Measurements from ENCODE around the gene IGSF3.
"Not testable (repeated sequence)": the region's sequence is repeated elsewhere in the genome, so short reads cannot be mapped to it uniquely, and the experiment has no call there.

DNA sequence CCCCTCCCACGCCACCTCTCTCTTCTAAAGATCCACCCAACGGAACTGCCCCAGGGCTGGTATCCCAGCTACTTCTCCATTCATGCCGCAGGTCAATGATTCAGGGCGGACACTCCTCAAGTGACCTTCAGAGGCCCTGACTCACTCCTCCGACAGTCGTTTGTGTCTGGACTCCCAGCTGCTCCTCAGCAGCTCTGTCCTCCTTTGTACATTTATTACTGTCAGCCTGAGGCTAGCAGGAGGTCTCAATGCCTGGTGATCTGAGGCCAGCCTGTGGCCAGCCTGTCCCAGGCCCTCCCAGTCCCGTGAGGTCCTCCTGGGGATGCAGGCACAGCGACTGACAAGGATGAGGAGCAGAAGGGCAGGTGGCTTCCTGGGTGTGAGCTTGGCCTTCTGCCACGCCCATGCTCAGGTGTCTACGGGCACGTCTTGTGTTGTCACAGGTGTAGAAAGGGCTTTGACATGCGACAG, 24.2 kb downstream of the IGSF3 start:
- TF ChIP-seq POLR2A (IDR thresholded peaks at IDR 0.05), result not testable (repeated sequence)
- TF ChIP-seq, protein P1, sequence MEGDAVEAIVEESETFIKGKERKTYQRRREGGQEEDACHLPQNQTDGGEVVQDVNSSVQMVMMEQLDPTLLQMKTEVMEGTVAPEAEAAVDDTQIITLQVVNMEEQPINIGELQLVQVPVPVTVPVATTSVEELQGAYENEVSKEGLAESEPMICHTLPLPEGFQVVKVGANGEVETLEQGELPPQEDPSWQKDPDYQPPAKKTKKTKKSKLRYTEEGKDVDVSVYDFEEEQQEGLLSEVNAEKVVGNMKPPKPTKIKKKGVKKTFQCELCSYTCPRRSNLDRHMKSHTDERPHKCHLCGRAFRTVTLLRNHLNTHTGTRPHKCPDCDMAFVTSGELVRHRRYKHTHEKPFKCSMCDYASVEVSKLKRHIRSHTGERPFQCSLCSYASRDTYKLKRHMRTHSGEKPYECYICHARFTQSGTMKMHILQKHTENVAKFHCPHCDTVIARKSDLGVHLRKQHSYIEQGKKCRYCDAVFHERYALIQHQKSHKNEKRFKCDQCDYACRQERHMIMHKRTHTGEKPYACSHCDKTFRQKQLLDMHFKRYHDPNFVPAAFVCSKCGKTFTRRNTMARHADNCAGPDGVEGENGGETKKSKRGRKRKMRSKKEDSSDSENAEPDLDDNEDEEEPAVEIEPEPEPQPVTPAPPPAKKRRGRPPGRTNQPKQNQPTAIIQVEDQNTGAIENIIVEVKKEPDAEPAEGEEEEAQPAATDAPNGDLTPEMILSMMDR (IDR thresholded peaks at IDR 0.05 in 4 of 5, conservative IDR thresholded peaks at IDR 0.05 in 1 of 5), result not testable (repeated sequence)

Measured in gastrocnemius medialis (tissue), 4 donors.